NT2/D1 (cell line): ENCODE results near the gene KANSL3.

Experiments used
- YY1 ChIP-seq: IDR thresholded peaks from 2 replicates; pipeline ENCODE4 v1.6.1; 2011; ENCODE audit not compliant: insufficient read length, insufficient read depth
- ZNF274 ChIP-seq: IDR thresholded peaks from 2 replicates; pipeline ENCODE4 v1.6.1; 2011; ENCODE audit warnings: mild to moderate bottlenecking, low read depth, low read length

DNA sequence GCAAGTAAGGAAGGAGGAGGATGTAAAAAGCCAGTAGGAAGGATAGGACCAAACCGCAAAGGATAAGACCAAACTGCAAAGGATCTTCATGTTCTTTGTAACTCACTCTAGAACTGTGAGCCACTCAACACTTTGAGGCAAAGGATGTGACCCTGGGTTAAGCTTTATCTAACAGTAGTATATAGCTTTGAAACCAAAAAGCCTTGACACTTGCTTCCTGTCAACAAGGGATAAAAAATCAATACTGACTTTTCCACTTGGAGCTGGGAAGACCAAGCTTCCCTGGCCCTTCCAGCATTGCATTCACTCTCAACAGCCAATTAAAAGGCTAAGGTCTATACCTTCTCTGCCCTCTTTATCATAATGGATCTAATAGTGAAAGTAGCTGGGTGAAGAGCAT, 22.0 kb downstream of the KANSL3 start:
- TF ChIP-seq YY1: no peak
- no peak for TF ChIP-seq ZNF274
